GM23338 (cell line): ENCODE results near the gene HSPA12A. TPM values are rescaled to one million over a fixed set of nuclear protein-coding genes. Genes with fewer than 3 reads are reported as not detected.

Experiments used
- CREB1 ChIP-seq: fragments of 250-450 bp; sonication (Bioruptor Pico); IDR thresholded peaks from 2 replicates; pipeline ENCODE4 v1.5.0; 2020; ENCODE audit warnings: low read depth, mild to moderate bottlenecking, moderate library complexity
- CTCF ChIP-seq, 2 experiments: fragments of 200-600 bp in 1 of 2; sonication (generic) in 1 of 2; conservative IDR thresholded peaks; 2 replicates each; pipeline versions ENCODE4 v1.5.1 to v1.6.1; 2016 to 2017; ENCODE audit warnings: antibody characterized with exemption in 2 of 2, low read depth in 2 of 2, mild to moderate bottlenecking in 2 of 2, moderate library complexity in 1 of 2
- ETS1 ChIP-seq: IDR thresholded peaks from 2 replicates; pipeline ENCODE4 v1.6.1; 2016; ENCODE audit warnings: antibody characterized with exemption
- EZH2 ChIP-seq: fragments of 200-600 bp; sonication (generic); IDR thresholded peaks from one replicate; pipeline ENCODE4 v1.8.0; 2017; ENCODE audit warnings: antibody characterized with exemption, mild to moderate bottlenecking, low read depth; ENCODE audit not compliant: unreplicated experiment
- JUNB ChIP-seq: IDR thresholded peaks from one replicate; pipeline ENCODE4 v1.6.1; 2016; ENCODE audit warnings: antibody characterized with exemption; ENCODE audit not compliant: unreplicated experiment
- ZNF114 ChIP-seq: fragments of 250-450 bp; sonication (Bioruptor Pico); IDR thresholded peaks from 2 replicates; pipeline ENCODE4 v1.5.0; 2020; ENCODE audit warnings: mild to moderate bottlenecking, moderate library complexity
- ZNF462 ChIP-seq: fragments of 250-450 bp; sonication (Bioruptor Pico); IDR thresholded peaks from 2 replicates; pipeline ENCODE4 v1.5.0; 2020; ENCODE audit warnings: mild to moderate bottlenecking, moderate library complexity
- polyA plus RNA-seq: library from polyadenylated mRNA; unstranded; fragments of >200 nt; fragmentation: Nextera tagmentation; extraction: Ambion mirVana; gene quantifications from 2 replicates; pipeline ENCODE4 v1.2.1, GENCODE V29; 2016
- total RNA-seq: library from RNA; depleted of rRNA; stranded (reverse); fragments of >200 nt; shearing (Covaris generic); gene quantifications from 2 replicates; pipeline ENCODE4 v1.2.3, GENCODE V29; 2014

Gene HSPA12A
- total and polyA plus RNA-seq, 2 experiments from 2014 or later: 4.4 to 6.3 TPM

DNA sequence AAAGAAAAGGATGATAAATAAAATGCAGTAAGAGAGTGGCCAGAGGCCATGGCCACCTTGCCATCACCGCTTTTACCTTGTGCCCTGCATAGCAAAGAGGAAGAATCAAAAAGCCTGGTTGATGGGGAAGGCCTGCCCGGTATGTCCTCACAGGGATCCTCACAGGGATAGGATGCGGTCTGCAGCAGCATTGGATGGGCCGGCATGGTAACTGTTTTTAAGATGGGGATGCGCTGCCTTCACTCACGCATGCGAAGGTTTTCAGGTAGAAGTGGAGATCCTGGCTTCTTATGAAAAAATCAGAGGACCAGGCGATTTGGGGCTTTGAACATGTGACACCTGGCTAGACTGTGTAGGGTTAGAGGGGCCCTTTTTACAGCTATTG is 109.2 kb downstream of the HSPA12A start (continued):
- TF ChIP-seq ZNF462 (CRISPR knock-in tag) (no peak), ZNF114 (CRISPR knock-in tag) (no peak), EZH2 (no peak), ETS1 (no peak), CTCF (conservative IDR thresholded peaks at IDR 0.05; ENCODE audit: low read depth in 2 of 2) (no peak), CREB1 (CRISPR knock-in tag) (no peak), JUNB (no peak)
